Cardiac muscle cell (in vitro differentiated cells and primary cell): ENCODE data around the gene TK2. TPM values are rescaled to one million over a fixed set of nuclear protein-coding genes. Genes with fewer than 3 reads are reported as not detected.

Experiments
- DNase-seq, 2 donors: peaks; one replicate each; pipeline versions ENCODE4 v3.0.0 to v3.0.0-alpha.2; 2010 to 2017; ENCODE audit warnings: low read depth in 1 of 2, low spot score in 1 of 2
- H3K27ac ChIP-seq: fragments of 200-600 bp; sonication (generic); 2 replicates; pipeline ENCODE4 v1.5.1; 2016
- H3K27me3 ChIP-seq: fragments of 200-600 bp; sonication (generic); 2 replicates; pipeline ENCODE4 v1.6.0; 2016; ENCODE audit warnings: control low read depth
- H3K36me3 ChIP-seq: fragments of 200-600 bp; sonication (generic); 2 replicates; pipeline ENCODE4 v1.5.1; 2016; ENCODE audit warnings: control low read depth
- H3K4me1 ChIP-seq: fragments of 200-600 bp; sonication (generic); 2 replicates; pipeline ENCODE4 v1.8.1; 2017; ENCODE audit warnings: low read depth, mild to moderate bottlenecking, mixed run types
- H3K4me3 ChIP-seq: fragments of 200-600 bp; sonication (generic); 2 replicates; pipeline ENCODE4 v1.5.1; 2016; ENCODE audit warnings: mild to moderate bottlenecking
- H3K9me3 ChIP-seq: fragments of 200-600 bp; sonication (generic); 2 replicates; pipeline ENCODE4 v1.5.1; 2017; ENCODE audit warnings: low read depth, mild to moderate bottlenecking, control low read depth
- CTCF ChIP-seq: IDR thresholded peaks from 2 replicates; pipeline ENCODE4 v1.5.1; 2012; ENCODE audit warnings: low read depth, mild to moderate bottlenecking, low read length
- polyA plus RNA-seq: library from polyadenylated mRNA; unstranded; fragments of >200 nt; fragmentation: Nextera tagmentation; extraction: Ambion mirVana; gene quantifications from 2 replicates; pipeline ENCODE4 v1.2.1, GENCODE V29; 2016
- total RNA-seq: library from RNA; depleted of rRNA; stranded (reverse); fragments of >200 nt; gene quantifications from 2 replicates; pipeline ENCODE4 v1.2.3, GENCODE V29; 2016

Gene TK2
- total and polyA plus RNA-seq, 2 experiments from 2014 or later, result 19.8 to 20.9 TPM

GRCh38 chr16:66487580-66488275, 62.2 kb downstream of the TK2 start:
- DNase-seq, result no peak
- no peaks in the 10 kb centered on the region for H3K27me3 ChIP-seq
- H3K36me3 ChIP-seq, result no peaks in the 10 kb centered on the region
- H3K4me3 ChIP-seq, result no peak overlapping the region
- no peaks in the 10 kb centered on the region for H3K9me3 ChIP-seq
- no peak overlapping the region for H3K27ac ChIP-seq
- TF ChIP-seq CTCF, result no peak
- H3K4me1 ChIP-seq, result no peaks in the 10 kb centered on the region

GRCh38 chr16:66486773-66487579, 62.9 kb downstream of the TK2 start:
- no peak for TF ChIP-seq CTCF
- DNase-seq, result peak in 1 of 2 donors; percentile 92
- Histone ChIP-seq H3K36me3 (no peaks in the 10 kb centered on the region), H3K4me3 (no peak overlapping the region), H3K9me3 (no peaks in the 10 kb centered on the region), H3K27me3 (no peaks in the 10 kb centered on the region), H3K27ac (no peak overlapping the region), H3K4me1 (no peaks in the 10 kb centered on the region)

GRCh38 chr16:66486199-66486772, 63.6 kb downstream of the TK2 start:
- Histone ChIP-seq H3K4me3 (no peak overlapping the region), H3K27me3 (no peaks in the 10 kb centered on the region), H3K27ac (no peak overlapping the region), H3K4me1 (no peaks in the 10 kb centered on the region), H3K9me3 (no peaks in the 10 kb centered on the region), H3K36me3 (no peaks in the 10 kb centered on the region)
- no peak for DNase-seq
- TF ChIP-seq CTCF, result no peak

- H3K27me3 ChIP-seq, result no peaks in the 10 kb centered on the region
Measured at GRCh38 chr16:66485376-66485775, 64.5 kb downstream of the TK2 start.

More at GRCh38 chr16:66485376-66485775, 64.5 kb downstream of the TK2 start:
- H3K36me3 ChIP-seq, result no peaks in the 10 kb centered on the region
- no peak overlapping the region for H3K27ac ChIP-seq
- DNase-seq, result no peak
- TF ChIP-seq CTCF, result no peak
- H3K9me3 ChIP-seq, result no peaks in the 10 kb centered on the region
- H3K4me1 ChIP-seq, result no peaks in the 10 kb centered on the region
- no peak overlapping the region for H3K4me3 ChIP-seq
